GM19452 (cell line): ENCODE results near the gene SHD.
"Not testable (repeated sequence)": the region's sequence is repeated elsewhere in the genome, so short reads cannot be mapped to it uniquely, and the experiment has no call there.

Experiments used
- ATAC-seq: cut with Tn5 transposase; IDR thresholded peaks from one replicate; pipeline ENCODE4 v1.9.1; 2021; ENCODE audit not compliant: unreplicated experiment

SHD gene

GRCh38 chr19:4267101-4267900, 11.8 kb upstream of the SHD start:
- ATAC-seq: no peak

- ATAC-seq: no peak
Observed at GRCh38 chr19:4267901-4268815, 10.9 kb upstream of the SHD start.

GRCh38 chr19:4268816-4269430, 10.1 kb upstream of the SHD start:
- no peak for ATAC-seq

GRCh38 chr19:4272894-4273293, 6.2 kb upstream of the SHD start:
- ATAC-seq: no peak

- ATAC-seq: not testable (repeated sequence)
Observed at GRCh38 chr19:4274321-4274686, 4.8 kb upstream of the SHD start.

GRCh38 chr19:4277191-4277696, 1.8 kb upstream of the SHD start:
- no peak for ATAC-seq

- no peak for ATAC-seq
Observed at GRCh38 chr19:4278010-4278409, 1.1 kb upstream of the SHD start.

GRCh38 chr19:4279267-4279529, 132 bp downstream of the SHD start:
- ATAC-seq: no peak

- ATAC-seq: no peak
Observed at GRCh38 chr19:4279530-4280422, 710 bp downstream of the SHD start.

GRCh38 chr19:4284176-4284958, 5.3 kb downstream of the SHD start:
- ATAC-seq: no peak

- ATAC-seq: no peak
Observed at GRCh38 chr19:4284974-4285373, 5.9 kb downstream of the SHD start.

GRCh38 chr19:4286141-4286540, 7.1 kb downstream of the SHD start:
- ATAC-seq: not testable (repeated sequence)

GRCh38 chr19:4288091-4288777, 9.2 kb downstream of the SHD start:
- ATAC-seq: no peak

- no peak for ATAC-seq
Observed at GRCh38 chr19:4291184-4291732, 12.2 kb downstream of the SHD start.

- ATAC-seq: no peak
Observed at GRCh38 chr19:4292515-4292914, 13.4 kb downstream of the SHD start.

- no peak for ATAC-seq
Observed at GRCh38 chr19:4294389-4294788, 15.3 kb downstream of the SHD start.

- ATAC-seq: no peak
Observed at GRCh38 chr19:4295972-4296771, 17.1 kb downstream of the SHD start.
